Pancreas (tissue), 10 donors: ENCODE results near the gene CDKAL1. TPM values are rescaled to one million over a fixed set of nuclear protein-coding genes. Genes with fewer than 3 reads are reported as not detected.

Experiments
- ATAC-seq, 4 donors: fragments of 200-7000 bp; cut with Tn5 transposase; one replicate each; pipeline versions ENCODE4 v1.8.0 to v1.9.1; 2020; ENCODE audit warnings: mild to moderate bottlenecking in 4 of 4, moderate library complexity in 4 of 4
- DNase-seq, 6 donors: peaks; one replicate each; pipeline ENCODE4 v3.0.0-alpha.2; 2020
- FAIRE-seq: peaks from 2 replicates; lab custom pipeline; 2012; peaks lifted over from hg19 to GRCh38; lab: Jason Lieb, UNC
- H3K27ac ChIP-seq, 4 donors: fragments of 200-600 bp; sonication (generic); 1 replicate in 3 of 4; 2 replicates in 1 of 4; pipeline versions ENCODE4 v1.5.0 to v1.8.0; 2020
- H3K27me3 ChIP-seq, 4 donors: fragments of 200-600 bp; one replicate each; pipeline ENCODE4 v1.8.0; 2021
- H3K36me3 ChIP-seq, 3 donors: fragments of 200-600 bp; sonication (generic) in 1 of 3; one replicate each; pipeline versions ENCODE4 v1.5.0 to v1.8.0; 2020 to 2021
- H3K4me1 ChIP-seq, 3 donors: fragments of 200-600 bp; one replicate each; pipeline ENCODE4 v1.8.0; 2021
- H3K4me3 ChIP-seq, 4 donors: fragments of 200-600 bp; sonication (generic) in 2 of 4; one replicate each; pipeline versions ENCODE4 v1.5.0 to v1.8.0; 2020 to 2021
- H3K9me3 ChIP-seq, 4 donors: fragments of 200-600 bp; one replicate each; pipeline ENCODE4 v1.8.0; 2021
- WGBS, 2 donors: extraction: QIAGEN DNeasy Blood & Tissue Kit; methylation state at CpG; one replicate each; pipeline ENCODE4 v1.1.7; 2013; 5-methylcytosine and 5-hydroxymethylcytosine counted together
- intact Hi-C, 3 donors: fragments of 100-400 bp; cut with DNase I; formaldehyde crosslinking; loops; one replicate each; pipeline versions ENCODE4 v1.11.1 to v1.14.2; 2022
- polyA plus RNA-seq, 2 donors: library from polyadenylated mRNA; stranded (reverse); fragments of 200-250 nt; gene quantifications; one replicate each; pipeline ENCODE4 v1.2.3, GENCODE V29; 2013
- total RNA-seq, 6 donors: library from RNA; stranded (reverse); fragmentation: NEBNext Ultra II Directional in 4 of 6; extraction: Animal tissue kit (Norgen Biotek cat#: 25700) in 4 of 6; gene quantifications; one replicate each; pipeline versions ENCODE4 v1.2.1 to v1.2.4, GENCODE V29; 2021 to 2023
- TF ChIP-seq, protein P1 (sequence below), 4 donors: fragments of 200-600 bp; sonication (generic) in 3 of 4; IDR thresholded peaks; one replicate each; pipeline versions ENCODE4 v1.5.0 to v1.8.0; 2021; ENCODE audit warnings: antibody characterized with exemption in 4 of 4
- donor health status: healthy with polysubstance abuse.
- donor health status: DM: no; HTN: no; CAD: no; lungs with moderate emphysema.
- donor health status: DM: no; HTN: no; CAD: no.
- donor health status: control.
- donor health status: control.
- donor health status: Bipolar disorder and iron deficiency.
- donor health status: DM: yes; HTN: yes; CAD: no.
- donor health status: DM: no; HTN: no; CAD: no.
- donor health status: DM: no; HTN: no; CAD: no.
- donor health status: DM: yes; HTN: yes; CAD: no.

CDKAL1 gene
- total and polyA plus RNA-seq, 8 donors = 3.3 to 11.7 (median 8.2) TPM

GRCh38 chr6:21163110-21163837 is 629.0 kb downstream of the CDKAL1 start:
- no peaks in the 10 kb centered on the region for H3K9me3 ChIP-seq
- H3K4me3 ChIP-seq = no peak overlapping the region
- no peaks in the 10 kb centered on the region for H3K36me3 ChIP-seq
- ATAC-seq = no peak
- no peak for DNase-seq
- H3K4me1 ChIP-seq = peaks cover 0 to 7% (median 0%) of the 10 kb centered on the region in 3 donors
- WGBS, 2 donors = 95 to 97% methylated on average over 13 of the region's 13 CpGs
- FAIRE-seq = no peak
- no peaks in the 10 kb centered on the region for H3K27me3 ChIP-seq
- no peak overlapping the region for H3K27ac ChIP-seq
- TF ChIP-seq, protein P1, sequence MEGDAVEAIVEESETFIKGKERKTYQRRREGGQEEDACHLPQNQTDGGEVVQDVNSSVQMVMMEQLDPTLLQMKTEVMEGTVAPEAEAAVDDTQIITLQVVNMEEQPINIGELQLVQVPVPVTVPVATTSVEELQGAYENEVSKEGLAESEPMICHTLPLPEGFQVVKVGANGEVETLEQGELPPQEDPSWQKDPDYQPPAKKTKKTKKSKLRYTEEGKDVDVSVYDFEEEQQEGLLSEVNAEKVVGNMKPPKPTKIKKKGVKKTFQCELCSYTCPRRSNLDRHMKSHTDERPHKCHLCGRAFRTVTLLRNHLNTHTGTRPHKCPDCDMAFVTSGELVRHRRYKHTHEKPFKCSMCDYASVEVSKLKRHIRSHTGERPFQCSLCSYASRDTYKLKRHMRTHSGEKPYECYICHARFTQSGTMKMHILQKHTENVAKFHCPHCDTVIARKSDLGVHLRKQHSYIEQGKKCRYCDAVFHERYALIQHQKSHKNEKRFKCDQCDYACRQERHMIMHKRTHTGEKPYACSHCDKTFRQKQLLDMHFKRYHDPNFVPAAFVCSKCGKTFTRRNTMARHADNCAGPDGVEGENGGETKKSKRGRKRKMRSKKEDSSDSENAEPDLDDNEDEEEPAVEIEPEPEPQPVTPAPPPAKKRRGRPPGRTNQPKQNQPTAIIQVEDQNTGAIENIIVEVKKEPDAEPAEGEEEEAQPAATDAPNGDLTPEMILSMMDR (IDR thresholded peaks at IDR 0.05) = no peak
- intact Hi-C loops = no loop called here

- H3K9me3 ChIP-seq = no peaks in the 10 kb centered on the region
- no peaks in the 10 kb centered on the region for H3K27me3 ChIP-seq
- H3K36me3 ChIP-seq = no peaks in the 10 kb centered on the region
- no peak for FAIRE-seq
- peaks cover 0 to 2% (median 0%) of the 10 kb centered on the region in 3 donors for H3K4me1 ChIP-seq
- no peak overlapping the region for H3K27ac ChIP-seq
- 97 to 98% methylated on average over 2 of the region's 2 CpGs for WGBS, 2 donors
- TF ChIP-seq, protein P1 (IDR thresholded peaks at IDR 0.05) = no peak
- H3K4me3 ChIP-seq = no peak overlapping the region
- ATAC-seq = no peak
- no peak for DNase-seq
- intact Hi-C loops = no loop called here
These were observed 629.6 kb downstream of the CDKAL1 start for GRCh38 chr6:21163838-21164180.

GRCh38 chr6:21164768-21165326 is 630.6 kb downstream of the CDKAL1 start:
- Histone ChIP-seq H3K27ac (no peak overlapping the region), H3K4me3 (no peak overlapping the region), H3K36me3 (no peaks in the 10 kb centered on the region), H3K9me3 (no peaks in the 10 kb centered on the region), H3K4me1 (no peaks in the 10 kb centered on the region), H3K27me3 (no peaks in the 10 kb centered on the region)
- TF ChIP-seq, protein P1 (IDR thresholded peaks at IDR 0.05) = no peak
- WGBS, 2 donors = 78 to 91% methylated on average over 2 of the region's 2 CpGs
- FAIRE-seq (no peak), ATAC-seq (no peak), DNase-seq (no peak)
- intact Hi-C loops = no loop called here

- TF ChIP-seq, protein P1 (IDR thresholded peaks at IDR 0.05) = no peak
- no peak overlapping the region for H3K4me3 ChIP-seq
- no peaks in the 10 kb centered on the region for H3K9me3 ChIP-seq
- no peaks in the 10 kb centered on the region for H3K4me1 ChIP-seq
- H3K27ac ChIP-seq = no peak overlapping the region
- no peak for ATAC-seq
- 81 to 88% methylated on average over 2 of the region's 2 CpGs for WGBS, 2 donors
- no peak for FAIRE-seq
- no peaks in the 10 kb centered on the region for H3K27me3 ChIP-seq
- no peaks in the 10 kb centered on the region for H3K36me3 ChIP-seq
- no peak for DNase-seq
- intact Hi-C loops = no loop called here
These were observed 632.5 kb downstream of the CDKAL1 start for GRCh38 chr6:21166754-21167153.

GRCh38 chr6:21167790-21168189 is 633.5 kb downstream of the CDKAL1 start:
- Histone ChIP-seq H3K27me3 (no peaks in the 10 kb centered on the region), H3K4me3 (no peak overlapping the region), H3K4me1 (no peaks in the 10 kb centered on the region), H3K27ac (no peak overlapping the region), H3K36me3 (no peaks in the 10 kb centered on the region), H3K9me3 (no peaks in the 10 kb centered on the region)
- TF ChIP-seq, protein P1 (IDR thresholded peaks at IDR 0.05) = no peak
- DNase-seq = no peak
- FAIRE-seq = no peak
- ATAC-seq = no peak
- intact Hi-C loops = no loop called here
- WGBS, 2 donors = 92 to 97% methylated on average over 6 of the region's 6 CpGs
